Measurements from ENCODE around the gene CDV3. TPM values are rescaled to one million over a fixed set of nuclear protein-coding genes. Genes with fewer than 3 reads are reported as not detected.

CDV3 gene
- total RNA-seq, 1 donor from 2014 or later: 259 TPM

- intact Hi-C loops (cut with micrococcal nuclease): no loop called here
These were observed 5.0 kb upstream of the CDV3 start for GRCh38 chr3:133568294-133569014.

GRCh38 chr3:133570139-133570936, 3.1 kb upstream of the CDV3 start:
- intact Hi-C loops (cut with micrococcal nuclease): loop anchor here (5.0 to 10.0 kb wide), 3 partner anchors 108 to 1036 kb away; no protein-coding TSS in a partner anchor

GRCh38 chr3:133570937-133571320, 2.6 kb upstream of the CDV3 start:
- intact Hi-C loops (cut with micrococcal nuclease): loop anchor here (1.0 to 10.0 kb wide), 4 partner anchors 77 to 1036 kb away; no protein-coding TSS in a partner anchor

- intact Hi-C loops (cut with micrococcal nuclease): loop anchor here (1.0 to 10.0 kb wide), 11 partner anchors 66 to 1155 kb away; partner anchors contain the start of genes DNAJC13, NPHP3, TOPBP1 and UBA5
These were observed 1.1 kb upstream of the CDV3 start for GRCh38 chr3:133572158-133573053.

- intact Hi-C loops (cut with micrococcal nuclease): loop anchor here (1.0 to 10.0 kb wide), 11 partner anchors 67 to 1156 kb away; partner anchors contain the start of genes DNAJC13, NPHP3, TOPBP1 and UBA5
These were observed 345 bp upstream of the CDV3 start for GRCh38 chr3:133573054-133573628.

- intact Hi-C loops (cut with micrococcal nuclease): loop anchor here (1.0 to 10.0 kb wide), 4 partner anchors 83 to 1040 kb away; no protein-coding TSS in a partner anchor
These were observed 885 bp downstream of the CDV3 start for GRCh38 chr3:133574260-133574881.

- intact Hi-C loops (cut with micrococcal nuclease): loop anchor here (10.0 kb wide), 2 partner anchors 720 to 1040 kb away; no protein-coding TSS in a partner anchor
These were observed 1.6 kb downstream of the CDV3 start for GRCh38 chr3:133575086-133575485.

- intact Hi-C loops (cut with micrococcal nuclease): loop anchor here (10.0 kb wide), 2 partner anchors 719 to 1041 kb away; no protein-coding TSS in a partner anchor
These were observed 2.7 kb downstream of the CDV3 start for GRCh38 chr3:133576169-133576568.

- intact Hi-C loops (cut with micrococcal nuclease): loop anchor here (10.0 kb wide), 2 partner anchors 716 to 1044 kb away; no protein-coding TSS in a partner anchor
These were observed 5.2 kb downstream of the CDV3 start for GRCh38 chr3:133578548-133579191.

- intact Hi-C loops (cut with micrococcal nuclease): no loop called here
These were observed 9.9 kb downstream of the CDV3 start for GRCh38 chr3:133583396-133583795.

- intact Hi-C loops (cut with micrococcal nuclease): no loop called here
These were observed 14.5 kb downstream of the CDV3 start for GRCh38 chr3:133588035-133588434.

- intact Hi-C loops (cut with micrococcal nuclease): no loop called here
These were observed 15.4 kb downstream of the CDV3 start for GRCh38 chr3:133588784-133589465.

GRCh38 chr3:133589503-133589902, 16.0 kb downstream of the CDV3 start:
- intact Hi-C loops (cut with micrococcal nuclease): no loop called here

GRCh38 chr3:133591271-133591742, 17.8 kb downstream of the CDV3 start:
- intact Hi-C loops (cut with micrococcal nuclease): no loop called here

GRCh38 chr3:133592843-133593242, 19.4 kb downstream of the CDV3 start:
- intact Hi-C loops (cut with micrococcal nuclease): no loop called here

GRCh38 chr3:133593243-133593642, 19.8 kb downstream of the CDV3 start:
- intact Hi-C loops (cut with micrococcal nuclease): no loop called here

- intact Hi-C loops (cut with micrococcal nuclease): no loop called here
These were observed 21.9 kb downstream of the CDV3 start for GRCh38 chr3:133595341-133595740.

GRCh38 chr3:133598405-133598804, 24.9 kb downstream of the CDV3 start:
- intact Hi-C loops (cut with micrococcal nuclease): no loop called here

- intact Hi-C loops (cut with micrococcal nuclease): no loop called here
These were observed 25.8 kb downstream of the CDV3 start for GRCh38 chr3:133599280-133599679.
